WTC11 (cell line): Measurements from ENCODE around the gene PALM3. TPM values are rescaled to one million over a fixed set of nuclear protein-coding genes. Genes with fewer than 3 reads are reported as not detected.
A peak's percentile ranks its signal among the peaks of the same experiment; 100 is the strongest.

Experiments used
- ATAC-seq: fragments of 200-7000 bp; cut with Tn5 transposase; 2 replicates; pipeline ENCODE4 v1.10.0; 2021; ENCODE audit warnings: mild to moderate bottlenecking, moderate library complexity
- CTCF ChIA-PET: fragments of 300-600 bp; sonication (Branson Sonifier 250); formaldehyde crosslinking; loops from one replicate; lab custom pipeline; 2021; ENCODE audit warnings: antibody characterized with exemption; lab: Charles Lee
- POLR2A ChIA-PET: fragments of 350-600 bp; sonication (Branson Sonifier 250); formaldehyde crosslinking; loops from one replicate; lab custom pipeline; 2021; ENCODE audit warnings: antibody characterized with exemption; lab: Charles Lee
- DNase-seq: peaks from one replicate; pipeline ENCODE4 v3.0.0; 2021; ENCODE audit warnings: low spot score
- H3K27ac Mint-ChIP-seq: 2 replicates; pipeline ENCODE4 v1.8.0; 2021; ENCODE audit warnings: mixed read lengths
- H3K27me3 Mint-ChIP-seq: 2 replicates; pipeline ENCODE4 v1.8.0; 2021; ENCODE audit warnings: low read depth, mild to moderate bottlenecking, moderate library complexity, mixed read lengths
- H3K36me3 Mint-ChIP-seq: 2 replicates; pipeline ENCODE4 v1.8.0; 2021; ENCODE audit warnings: mixed read lengths
- H3K4me1 Mint-ChIP-seq: 2 replicates; pipeline ENCODE4 v1.8.0; 2022; ENCODE audit warnings: mixed read lengths
- H3K4me3 Mint-ChIP-seq: 2 replicates; pipeline ENCODE4 v1.8.0; 2021; ENCODE audit warnings: mild to moderate bottlenecking, moderate library complexity, mixed read lengths
- H3K9me3 Mint-ChIP-seq: 2 replicates; pipeline ENCODE4 v1.8.0; 2021; ENCODE audit warnings: mixed read lengths
- ATF1 ChIP-seq: sonication (generic); formaldehyde crosslinking; IDR thresholded peaks from 2 replicates; pipeline ENCODE4 v1.8.1; 2023; ENCODE audit warnings: mild to moderate bottlenecking, moderate library complexity, missing genetic modification reagents
- CREB1 ChIP-seq: sonication (generic); formaldehyde crosslinking; IDR thresholded peaks from 2 replicates; pipeline ENCODE4 v1.8.0; 2023; ENCODE audit warnings: mild to moderate bottlenecking, missing genetic modification reagents
- ELF4 ChIP-seq: sonication (generic); formaldehyde crosslinking; IDR thresholded peaks from 2 replicates; pipeline ENCODE4 v1.8.1; 2022; ENCODE audit warnings: low read depth, mild to moderate bottlenecking, moderate library complexity, missing genetic modification reagents
- ETV6 ChIP-seq: sonication (generic); formaldehyde crosslinking; IDR thresholded peaks from 2 replicates; pipeline ENCODE4 v1.8.1; 2022; ENCODE audit warnings: mild to moderate bottlenecking, missing genetic modification reagents
- FOXJ3 ChIP-seq: sonication (generic); formaldehyde crosslinking; IDR thresholded peaks from 2 replicates; pipeline ENCODE4 v1.9.0; 2021; ENCODE audit warnings: missing genetic modification reagents, mild to moderate bottlenecking, borderline replicate concordance
- FOXP1 ChIP-seq: sonication (generic); formaldehyde crosslinking; IDR thresholded peaks from 2 replicates; pipeline ENCODE4 v1.8.0; 2022; ENCODE audit warnings: missing genetic modification reagents, mild to moderate bottlenecking, moderate library complexity, borderline replicate concordance
- GTF2I ChIP-seq: fragments of 250-450 bp; sonication (Bioruptor Pico); conservative IDR thresholded peaks from 2 replicates; pipeline ENCODE4 v1.4.0; 2021; ENCODE audit warnings: mild to moderate bottlenecking
- MYBL2 ChIP-seq: sonication (generic); formaldehyde crosslinking; IDR thresholded peaks from 2 replicates; pipeline ENCODE4 v1.8.1; 2023; ENCODE audit warnings: mild to moderate bottlenecking, moderate library complexity, missing genetic modification reagents
- NFE2L1 ChIP-seq: sonication (generic); formaldehyde crosslinking; IDR thresholded peaks from 2 replicates; pipeline ENCODE4 v1.8.1; 2023; ENCODE audit warnings: missing genetic modification reagents
- NR2C2 ChIP-seq: sonication (generic); formaldehyde crosslinking; IDR thresholded peaks from 2 replicates; pipeline ENCODE4 v1.8.0; 2022; ENCODE audit warnings: mild to moderate bottlenecking, missing genetic modification reagents
- SP1 ChIP-seq: sonication (generic); formaldehyde crosslinking; conservative IDR thresholded peaks from 2 replicates; pipeline ENCODE4 v1.8.1; 2022; ENCODE audit warnings: missing genetic modification reagents
- ZNF121 ChIP-seq: sonication (generic); formaldehyde crosslinking; IDR thresholded peaks from 2 replicates; pipeline ENCODE4 v1.8.0; 2023; ENCODE audit warnings: missing genetic modification reagents
- ZNF138 ChIP-seq: sonication (generic); formaldehyde crosslinking; conservative IDR thresholded peaks from 2 replicates; pipeline ENCODE4 v1.8.1; 2022; ENCODE audit warnings: mild to moderate bottlenecking, moderate library complexity, missing genetic modification reagents
- ZNF263 ChIP-seq: sonication (generic); formaldehyde crosslinking; IDR thresholded peaks from 2 replicates; pipeline ENCODE4 v1.8.1; 2022; ENCODE audit warnings: low read depth, mild to moderate bottlenecking, moderate library complexity, missing genetic modification reagents
- total RNA-seq: library from RNA; stranded (reverse); gene quantifications from 3 replicates; pipeline ENCODE4 v1.2.3, GENCODE V29; 2021
- TF ChIP-seq, protein P1 (sequence below): sonication (generic); formaldehyde crosslinking; IDR thresholded peaks from 2 replicates; pipeline ENCODE4 v1.8.0; 2022; ENCODE audit warnings: mild to moderate bottlenecking, missing genetic modification reagents
- TF ChIP-seq, protein P2 (sequence below): sonication (generic); formaldehyde crosslinking; IDR thresholded peaks from 2 replicates; pipeline ENCODE4 v1.8.0; 2022; ENCODE audit warnings: mild to moderate bottlenecking, missing genetic modification reagents
- TF ChIP-seq, protein P3 (sequence below): sonication (generic); formaldehyde crosslinking; IDR thresholded peaks from 2 replicates; pipeline ENCODE4 v1.8.1; 2023; ENCODE audit warnings: mild to moderate bottlenecking, missing genetic modification reagents, moderate library complexity
- TF ChIP-seq, protein P4 (sequence below): fragments of 250-450 bp; sonication (Bioruptor Pico); conservative IDR thresholded peaks from 2 replicates; pipeline ENCODE4 v1.9.0; 2021; ENCODE audit warnings: mild to moderate bottlenecking

PALM3 gene
- total RNA-seq, 1 experiment from 2014 or later = 31.1 TPM

DNA sequence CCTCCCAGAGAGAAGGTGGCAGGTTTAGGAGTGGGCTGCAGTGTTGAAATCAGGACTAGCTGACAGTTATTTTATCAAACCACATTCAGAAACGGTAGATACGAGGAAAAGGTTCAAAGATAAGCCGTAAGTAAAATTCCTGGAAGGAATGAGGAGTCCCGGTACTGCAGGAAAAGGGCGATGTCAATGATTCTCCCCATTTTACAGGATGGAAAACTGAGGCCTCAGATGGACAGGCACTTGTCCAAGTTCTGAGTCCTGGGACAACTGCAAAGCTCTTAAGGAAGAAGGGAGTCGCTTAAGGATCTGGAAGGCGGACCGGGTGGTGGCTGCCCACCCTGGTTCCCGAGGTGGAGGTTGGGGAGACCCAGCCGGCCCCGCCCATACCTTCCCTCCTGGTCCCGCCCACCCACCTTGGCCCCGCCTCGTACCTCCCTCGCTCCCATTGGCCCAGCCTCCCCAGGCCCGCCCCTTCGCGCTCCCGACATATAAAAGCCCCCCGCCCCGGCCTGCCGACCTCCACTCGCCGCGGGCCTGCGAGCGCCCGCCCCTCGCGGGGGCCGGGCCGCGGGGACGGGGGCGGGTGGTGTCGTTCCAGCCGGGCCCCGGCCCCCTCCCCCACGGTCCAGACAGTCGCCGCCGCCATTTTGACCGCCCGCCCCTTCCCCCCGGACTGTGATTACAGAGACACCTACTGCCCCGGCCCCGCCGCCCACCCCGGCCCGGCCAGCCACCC lies 56.4 kb downstream of the PALM3 start:
- ChIA-PET POLR2A (interaction anchor here (1.1 to 1.8 kb wide), 5 partner anchors 10 to 52 kb away, joined by 3 to 11 read pairs (median 5); partner anchors contain the start of gene IL27RA), CTCF (interaction anchor here (1.0 to 3.0 kb wide), 12 partner anchors 16 to 131 kb away, joined by 3 to 19 read pairs (median 6); partner anchors contain the start of genes ASF1B, IL27RA and MISP3)
- TF ChIP-seq FOXJ3 (CRISPR knock-in tag) (no peak), CREB1 (CRISPR knock-in tag) (no peak), ATF1 (CRISPR knock-in tag) (no peak), GTF2I (CRISPR knock-in tag) (peak; percentile 96), NR2C2 (CRISPR knock-in tag) (no peak), MYBL2 (no peak), SP1 (peak; percentile 56; the same call in 1 of the 2 replicates)
- TF ChIP-seq, protein P1, sequence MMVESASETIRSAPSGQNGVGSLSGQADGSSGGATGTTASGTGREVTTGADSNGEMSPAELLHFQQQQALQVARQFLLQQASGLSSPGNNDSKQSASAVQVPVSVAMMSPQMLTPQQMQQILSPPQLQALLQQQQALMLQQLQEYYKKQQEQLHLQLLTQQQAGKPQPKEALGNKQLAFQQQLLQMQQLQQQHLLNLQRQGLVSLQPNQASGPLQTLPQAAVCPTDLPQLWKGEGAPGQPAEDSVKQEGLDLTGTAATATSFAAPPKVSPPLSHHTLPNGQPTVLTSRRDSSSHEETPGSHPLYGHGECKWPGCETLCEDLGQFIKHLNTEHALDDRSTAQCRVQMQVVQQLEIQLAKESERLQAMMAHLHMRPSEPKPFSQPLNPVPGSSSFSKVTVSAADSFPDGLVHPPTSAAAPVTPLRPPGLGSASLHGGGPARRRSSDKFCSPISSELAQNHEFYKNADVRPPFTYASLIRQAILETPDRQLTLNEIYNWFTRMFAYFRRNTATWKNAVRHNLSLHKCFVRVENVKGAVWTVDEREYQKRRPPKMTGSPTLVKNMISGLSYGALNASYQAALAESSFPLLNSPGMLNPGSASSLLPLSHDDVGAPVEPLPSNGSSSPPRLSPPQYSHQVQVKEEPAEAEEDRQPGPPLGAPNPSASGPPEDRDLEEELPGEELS (CRISPR knock-in tag) = no peak
- Mint-ChIP-seq H3K4me3 (peak overlapping the region; percentile 92), H3K9me3 (no peaks in the 10 kb centered on the region), H3K27me3 (peaks cover 4% of the 10 kb centered on the region), H3K4me1 (peaks cover 19% of the 10 kb centered on the region), H3K27ac (peak overlapping the region; percentile 97), H3K36me3 (peaks cover 4% of the 10 kb centered on the region)
- DNase-seq (peak; percentile 95), ATAC-seq (peak; percentile 62)

DNA sequence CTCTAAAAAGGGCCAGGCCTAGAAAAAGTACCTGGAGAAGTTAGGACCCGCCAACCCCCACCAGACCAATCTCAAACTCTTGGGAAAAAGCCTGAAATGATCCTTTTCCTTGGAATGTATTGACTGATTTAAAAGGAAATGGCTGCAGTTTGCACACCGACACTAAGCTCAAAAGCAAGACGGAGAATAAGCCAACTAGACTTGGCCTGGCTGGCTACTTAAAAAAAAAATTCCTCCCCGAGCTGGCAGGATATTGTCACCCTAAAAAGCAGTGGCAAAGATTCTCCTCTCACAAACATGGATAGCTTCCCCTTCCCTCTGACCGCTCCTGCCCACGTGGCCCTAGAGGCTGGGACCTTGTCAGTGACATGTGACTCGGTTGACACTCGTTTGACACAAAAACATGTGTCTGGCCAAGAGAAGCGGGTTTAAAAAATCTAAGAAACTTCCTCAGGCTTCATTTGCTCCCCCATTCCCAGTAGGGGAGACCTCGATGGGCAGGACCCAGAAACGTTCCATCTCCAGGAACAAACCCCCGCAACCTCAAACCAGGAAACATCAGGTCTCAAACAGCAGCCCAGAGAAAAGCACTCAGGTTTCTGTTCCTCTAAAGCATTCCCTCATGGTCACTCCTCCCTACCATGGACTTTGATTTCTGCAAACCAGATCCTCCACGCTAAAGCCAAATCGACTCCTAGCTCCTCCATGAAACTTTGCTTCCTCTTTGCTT lies 57.1 kb downstream of the PALM3 start:
- Mint-ChIP-seq H3K27ac (peak overlapping the region; percentile 97), H3K9me3 (0 out of 2 replicates have a peak, but pooled peaks cover 2% of the 10 kb centered on the region), H3K27me3 (peaks cover 4% of the 10 kb centered on the region), H3K4me1 (peaks cover 19% of the 10 kb centered on the region), H3K36me3 (peaks cover 11% of the 10 kb centered on the region), H3K4me3 (peak overlapping the region; percentile 63)
- ATAC-seq (no peak), DNase-seq (no peak)
- POLR2A ChIA-PET = interaction anchor here (0.5 to 1.2 kb wide), 4 partner anchors 9 to 1351 kb away, joined by 3 to 5 read pairs (median 4); no protein-coding TSS in a partner anchor
- no peak for TF ChIP-seq ZNF121 (CRISPR knock-in tag)
- no peak for TF ChIP-seq ELF4 (CRISPR knock-in tag)
- no peak for TF ChIP-seq NFE2L1 (CRISPR knock-in tag)
- no peak for TF ChIP-seq ETV6 (CRISPR knock-in tag)
- TF ChIP-seq, protein P2, sequence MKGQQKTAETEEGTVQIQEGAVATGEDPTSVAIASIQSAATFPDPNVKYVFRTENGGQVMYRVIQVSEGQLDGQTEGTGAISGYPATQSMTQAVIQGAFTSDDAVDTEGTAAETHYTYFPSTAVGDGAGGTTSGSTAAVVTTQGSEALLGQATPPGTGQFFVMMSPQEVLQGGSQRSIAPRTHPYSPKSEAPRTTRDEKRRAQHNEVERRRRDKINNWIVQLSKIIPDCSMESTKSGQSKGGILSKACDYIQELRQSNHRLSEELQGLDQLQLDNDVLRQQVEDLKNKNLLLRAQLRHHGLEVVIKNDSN (CRISPR knock-in tag) = no peak
- no peak for TF ChIP-seq ZNF138 (CRISPR knock-in tag)
- TF ChIP-seq, protein P3, sequence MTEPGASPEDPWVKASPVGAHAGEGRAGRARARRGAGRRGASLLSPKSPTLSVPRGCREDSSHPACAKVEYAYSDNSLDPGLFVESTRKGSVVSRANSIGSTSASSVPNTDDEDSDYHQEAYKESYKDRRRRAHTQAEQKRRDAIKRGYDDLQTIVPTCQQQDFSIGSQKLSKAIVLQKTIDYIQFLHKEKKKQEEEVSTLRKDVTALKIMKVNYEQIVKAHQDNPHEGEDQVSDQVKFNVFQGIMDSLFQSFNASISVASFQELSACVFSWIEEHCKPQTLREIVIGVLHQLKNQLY = no peak
- TF ChIP-seq CREB1 (CRISPR knock-in tag) = no peak
- no peak for TF ChIP-seq ZNF263
- TF ChIP-seq GTF2I (CRISPR knock-in tag) = no peak
- TF ChIP-seq, protein P4, sequence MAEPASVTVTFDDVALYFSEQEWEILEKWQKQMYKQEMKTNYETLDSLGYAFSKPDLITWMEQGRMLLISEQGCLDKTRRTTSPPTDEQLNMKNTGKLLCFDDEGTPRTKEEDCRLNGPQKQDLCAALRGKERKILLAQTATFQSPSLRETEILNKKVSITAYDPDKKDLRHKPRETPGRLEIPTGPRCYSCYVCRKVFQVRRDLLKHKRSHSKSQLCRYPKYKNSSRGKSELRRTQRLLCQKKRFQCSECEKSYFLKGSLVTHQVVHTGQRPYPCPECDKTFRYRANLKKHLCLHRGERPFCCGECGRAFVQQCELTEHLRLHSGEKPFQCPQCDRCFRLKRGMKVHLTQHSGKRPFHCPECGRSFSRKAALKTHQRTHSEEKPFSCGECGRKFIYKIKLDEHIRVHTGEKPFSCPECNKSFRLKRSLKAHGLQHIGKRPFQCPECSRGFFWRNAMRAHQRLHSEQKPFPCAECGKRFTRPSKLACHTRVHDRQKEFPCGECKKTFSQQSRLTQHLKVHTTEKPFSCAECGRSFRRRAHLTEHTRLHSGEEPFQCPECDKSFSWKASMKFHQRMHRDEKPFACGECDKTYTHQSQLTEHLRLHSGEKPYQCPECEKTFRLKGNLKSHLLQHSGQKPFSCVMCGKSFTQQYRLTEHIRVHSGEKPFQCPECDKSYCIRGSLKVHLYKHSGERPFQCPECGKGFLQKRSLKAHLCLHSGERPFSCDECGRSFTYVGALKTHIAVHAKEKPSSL (CRISPR knock-in tag) = no peak
- TF ChIP-seq FOXP1 (CRISPR knock-in tag) = no peak
- TF ChIP-seq, all 79 proteins: peak for 0
- CTCF ChIA-PET = interaction anchor here (1.0 to 2.5 kb wide), 7 partner anchors 16 to 67 kb away, joined by 3 to 10 read pairs (median 5); partner anchors contain the start of genes IL27RA and MISP3

Other genes starting within 250 kb of the PALM3 start
- 0.66 to 1.1 TPM (median 0.71 TPM) in 3 replicates for gene NANOS3, start 184.9 kb downstream of the PALM3 start, total RNA-seq
- gene BRME1, start 156.0 kb downstream of the PALM3 start, total RNA-seq = 5.0 to 7.2 TPM (median 6.4 TPM) in 3 replicates
- 36.6 to 44.2 TPM (median 42.2 TPM) in 3 replicates for gene CC2D1A, start 155.9 kb downstream of the PALM3 start, total RNA-seq
- gene PODNL1, start 123.7 kb downstream of the PALM3 start, total RNA-seq = 1.1 to 1.4 TPM (median 1.4 TPM) in 3 replicates
- 82.9 to 89.0 TPM (median 83.3 TPM) in 3 replicates for gene DCAF15, start 109.6 kb downstream of the PALM3 start, total RNA-seq
- gene RFX1, start 55.8 kb downstream of the PALM3 start, total RNA-seq = 20.4 to 23.2 TPM (median 21.4 TPM) in 3 replicates
- gene RLN3, start 33.9 kb downstream of the PALM3 start, total RNA-seq = not detected in 3 replicates
- 11.8 to 12.2 TPM (median 12.0 TPM) in 3 replicates for gene IL27RA, start 30.3 kb downstream of the PALM3 start, total RNA-seq
- gene MISP3, start 10.7 kb upstream of the PALM3 start, total RNA-seq = 2.4 to 3.4 TPM (median 3.2 TPM) in 3 replicates
- gene C19orf67, start 23.7 kb upstream of the PALM3 start, total RNA-seq = 0.35 to 0.87 TPM (median 0.41 TPM) in 3 replicates
- gene SAMD1, start 28.7 kb upstream of the PALM3 start, total RNA-seq = 113 to 131 TPM (median 116 TPM) in 3 replicates
- 37.8 to 48.0 TPM (median 41.7 TPM) in 3 replicates for gene PRKACA, start 55.7 kb upstream of the PALM3 start, total RNA-seq
- gene ASF1B, start 74.5 kb upstream of the PALM3 start, total RNA-seq = 37.1 to 40.4 TPM (median 38.4 TPM) in 3 replicates
- 128 to 140 TPM (median 140 TPM) in 3 replicates for gene ADGRL1, start 144.1 kb upstream of the PALM3 start, total RNA-seq